ENCODE data around the gene DNASE1L1. TPM values are rescaled to one million over a fixed set of nuclear protein-coding genes. Genes with fewer than 3 reads are reported as not detected.
A peak's percentile ranks its signal among the peaks of the same experiment; 100 is the strongest.

Gene DNASE1L1
- total and polyA plus RNA-seq, 10 donors = 18.1 to 54.5 (median 36.8) TPM

GRCh38 chrX:154436983-154437752 is 28.1 kb upstream of the DNASE1L1 start, which contains the start of gene GDI1:
GDI1 (plus strand) TSS chrX:154437154; CDS start chrX:154437255, 101 bp downstream.
- intact Hi-C loops (cut with DNase I; ENCODE audit: low total_unique reads) = no loop called here
- Histone ChIP-seq H3K4me3 (peak within 1 kb of the TSS; percentile 61 to 93 (median 76)), H3K27me3 (replicated peaks in 1 of 7) (no peaks in the 10 kb centered on the region), H3K9me3 (no peaks in the 10 kb centered on the region), H3K36me3 (peaks cover 0 to 77% (median 25%) of the 10 kb centered on the region in 6 donors), H3K27ac (peak within 1 kb of the TSS; percentile 60 to 95 (median 90)), H3K4me1 (peaks cover 4 to 55% (median 17%) of the 10 kb centered on the region in 6 donors)
- DNase-seq = peak; percentile 89
- TF ChIP-seq CTCF (IDR thresholded peaks at IDR 0.05 in 8 of 11, conservative IDR thresholded peaks at IDR 0.05 in 3 of 11) (no peak), POLR2A (IDR thresholded peaks at IDR 0.05) (peak in 1 of 3 donors; percentile 23), POLR2AphosphoS5 (IDR thresholded peaks at IDR 0.05) (peak; percentile 80 to 84 (median 81))
- WGBS, 5 donors = 0 to 58% (median 1%) methylated on average over 8 to 93 of the region's 93 CpGs

- Histone ChIP-seq H3K4me1 (peaks cover 4 to 55% (median 21%) of the 10 kb centered on the region in 6 donors), H3K9me3 (no peaks in the 10 kb centered on the region), H3K4me3 (peak overlapping the region in 7 of 8 donors; percentile 61 to 93 (median 78)), H3K27ac (peak overlapping the region; percentile 60 to 95 (median 90)), H3K36me3 (peaks cover 0 to 77% (median 22%) of the 10 kb centered on the region in 6 donors), H3K27me3 (replicated peaks in 1 of 7) (no peaks in the 10 kb centered on the region)
- 7 to 63% (median 20%) methylated on average over 1 to 56 of the region's 78 CpGs for WGBS, 5 donors
- peak; percentile 90 for DNase-seq
- intact Hi-C loops (cut with DNase I; ENCODE audit: low total_unique reads) = no loop called here
- TF ChIP-seq POLR2AphosphoS5 (IDR thresholded peaks at IDR 0.05) = peak in 2 of 3 donors; percentile 22 to 62
- no peak for TF ChIP-seq POLR2A (IDR thresholded peaks at IDR 0.05)
Measured at GRCh38 chrX:154436374-154436982, 27.4 kb upstream of the DNASE1L1 start.

- 88 to 96% (median 94%) methylated on average over 7 to 19 of the region's 19 CpGs for WGBS, 5 donors
- peak; percentile 72 for DNase-seq
- Histone ChIP-seq H3K36me3 (peaks cover 0 to 65% (median 16%) of the 10 kb centered on the region in 6 donors), H3K4me3 (no peak overlapping the region), H3K27ac (no peak overlapping the region), H3K4me1 (peaks cover 4 to 58% (median 29%) of the 10 kb centered on the region in 6 donors), H3K27me3 (replicated peaks in 1 of 7) (no peaks in the 10 kb centered on the region), H3K9me3 (no peaks in the 10 kb centered on the region)
- TF ChIP-seq POLR2AphosphoS5 (IDR thresholded peaks at IDR 0.05) (peak in 1 of 3 donors; percentile 31), CTCF (IDR thresholded peaks at IDR 0.05 in 8 of 11, conservative IDR thresholded peaks at IDR 0.05 in 3 of 11) (no peak)
- intact Hi-C loops (cut with DNase I; ENCODE audit: low total_unique reads) = no loop called here
Measured at GRCh38 chrX:154435171-154435733, 26.2 kb upstream of the DNASE1L1 start.

- no peak overlapping the region for H3K4me3 ChIP-seq
- TF ChIP-seq POLR2A (IDR thresholded peaks at IDR 0.05) = no peak
- TF ChIP-seq POLR2AphosphoS5 (IDR thresholded peaks at IDR 0.05) = no peak
- TF ChIP-seq CTCF (IDR thresholded peaks at IDR 0.05 in 8 of 11, conservative IDR thresholded peaks at IDR 0.05 in 3 of 11) = no peak
- WGBS, 5 donors = 77 to 100% (median 93%) methylated on average over 1 to 7 of the region's 7 CpGs
- no peaks in the 10 kb centered on the region for H3K9me3 ChIP-seq
- no peak overlapping the region for H3K27ac ChIP-seq
- peak; percentile 64 for DNase-seq
- peaks cover 4 to 58% (median 30%) of the 10 kb centered on the region in 6 donors for H3K4me1 ChIP-seq
- intact Hi-C loops (cut with DNase I; ENCODE audit: low total_unique reads) = no loop called here
- no peaks in the 10 kb centered on the region for H3K27me3 ChIP-seq (replicated peaks in 1 of 7)
- peaks cover 0 to 58% (median 15%) of the 10 kb centered on the region in 6 donors for H3K36me3 ChIP-seq
Measured at GRCh38 chrX:154434394-154435168, 25.5 kb upstream of the DNASE1L1 start.

All from spleen (tissue), 11 donors.